AG04450 (cell line): ENCODE measurements around the gene SRP14. TPM values are rescaled to one million over a fixed set of nuclear protein-coding genes. Genes with fewer than 3 reads are reported as not detected.

Source experiments
- CTCF ChIA-PET: fragments of 300-600, 350-600 bp; formaldehyde crosslinking; extraction: SDS; loops from one replicate; lab custom pipeline; 2022; ENCODE audit warnings: antibody characterized with exemption, inconsistent platforms; lab: Charles Lee
- POLR2A ChIA-PET: fragments of 350-600 bp; formaldehyde crosslinking; extraction: SDS; loops from one replicate; lab custom pipeline; 2021; ENCODE audit warnings: antibody characterized with exemption, inconsistent platforms; lab: Yijun Ruan, JAX
- DNase-seq: peaks from one replicate; pipeline ENCODE4 v3.0.0-alpha.2; 2011; ENCODE audit warnings: low read depth, low spot score
- H3K27ac ChIP-seq: one replicate; pipeline ENCODE4 v1.5.1; 2012; ENCODE audit warnings: low read depth, low read length, control low read depth
- H3K27me3 ChIP-seq: one replicate; pipeline ENCODE4 v1.6.0; 2012; ENCODE audit warnings: low read length; ENCODE audit not compliant: control insufficient read depth, insufficient read depth
- H3K4me3 ChIP-seq: 2 replicates; pipeline ENCODE4 v1.5.1; 2011; ENCODE audit warnings: mild to moderate bottlenecking, low read depth, low read length, control low read depth
- H3K9me3 ChIP-seq: 2 replicates; pipeline ENCODE4 v1.5.1; 2012; ENCODE audit warnings: low read length; ENCODE audit not compliant: control insufficient read depth, insufficient read depth
- CTCF ChIP-seq: IDR thresholded peaks from 2 replicates; pipeline ENCODE4 v1.5.1; 2011; ENCODE audit warnings: low read depth, low read length, control low read depth, inconsistent platforms
- polyA plus RNA-seq: library from polyadenylated mRNA; depleted of rRNA; stranded (reverse); fragments of >200 nt; gene quantifications from 2 replicates; pipeline ENCODE4 v1.2.3, GENCODE V29; 2011

SRP14 gene
- polyA plus RNA-seq, 1 experiment = 559 TPM

DNA sequence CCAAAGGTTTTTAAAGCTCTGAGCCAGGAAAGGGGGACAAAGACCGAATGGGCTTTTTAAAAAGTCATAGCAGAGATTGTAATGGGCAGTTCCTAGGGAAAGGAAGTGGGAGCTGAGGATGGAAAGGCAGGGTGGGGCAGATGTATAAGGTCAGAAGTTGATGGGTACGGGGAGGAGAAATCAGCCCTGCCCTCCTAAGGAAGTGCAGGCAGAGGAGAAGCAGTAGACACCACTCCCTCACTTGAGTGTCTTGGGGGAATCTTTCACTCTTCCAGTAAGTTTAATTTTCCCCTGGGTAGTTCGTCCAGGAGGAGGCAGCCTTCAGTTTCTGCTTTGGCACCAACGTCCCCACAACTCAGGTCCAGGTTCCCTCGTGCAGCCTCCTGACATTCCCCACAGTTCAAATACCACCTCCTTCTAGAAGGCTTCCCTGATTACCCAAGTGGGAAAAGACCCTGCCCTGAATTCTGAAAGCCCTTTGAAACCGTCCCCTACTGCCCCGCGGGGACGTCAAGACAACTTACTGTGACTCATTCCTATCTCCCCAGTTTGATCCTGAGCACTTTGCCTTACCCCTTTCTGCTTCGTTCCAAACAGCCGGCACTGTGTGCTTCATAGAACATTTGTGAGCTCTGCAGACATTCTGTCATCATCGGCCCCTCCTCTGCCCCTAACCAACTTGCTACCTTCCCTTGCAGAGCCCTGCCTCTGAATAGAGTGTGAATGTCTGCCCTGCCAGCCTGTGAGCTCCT is 14.3 kb upstream of the SRP14 start:
- Histone ChIP-seq H3K27me3 (no peaks in the 10 kb centered on the region), H3K27ac (no peak overlapping the region), H3K4me3 (no peak overlapping the region), H3K9me3 (no peaks in the 10 kb centered on the region)
- CTCF ChIA-PET = interaction anchor here (1.5 kb wide), 1 partner anchor 51 kb away, joined by 7 read pairs; no protein-coding TSS in a partner anchor
- POLR2A ChIA-PET = no interaction called here
- no peak for TF ChIP-seq CTCF
- DNase-seq = no peak

GRCh38 chr15:40052604-40053003 is 13.6 kb upstream of the SRP14 start:
- no peaks in the 10 kb centered on the region for H3K27me3 ChIP-seq
- ChIA-PET CTCF (interaction anchor here (0.9 to 1.6 kb wide), 3 partner anchors 52 to 222 kb away, joined by 5 to 7 read pairs (median 7); no protein-coding TSS in a partner anchor), POLR2A (no interaction called here)
- no peak for DNase-seq
- H3K27ac ChIP-seq = no peak overlapping the region
- TF ChIP-seq CTCF = no peak
- H3K9me3 ChIP-seq = no peaks in the 10 kb centered on the region
- H3K4me3 ChIP-seq = no peak overlapping the region

DNA sequence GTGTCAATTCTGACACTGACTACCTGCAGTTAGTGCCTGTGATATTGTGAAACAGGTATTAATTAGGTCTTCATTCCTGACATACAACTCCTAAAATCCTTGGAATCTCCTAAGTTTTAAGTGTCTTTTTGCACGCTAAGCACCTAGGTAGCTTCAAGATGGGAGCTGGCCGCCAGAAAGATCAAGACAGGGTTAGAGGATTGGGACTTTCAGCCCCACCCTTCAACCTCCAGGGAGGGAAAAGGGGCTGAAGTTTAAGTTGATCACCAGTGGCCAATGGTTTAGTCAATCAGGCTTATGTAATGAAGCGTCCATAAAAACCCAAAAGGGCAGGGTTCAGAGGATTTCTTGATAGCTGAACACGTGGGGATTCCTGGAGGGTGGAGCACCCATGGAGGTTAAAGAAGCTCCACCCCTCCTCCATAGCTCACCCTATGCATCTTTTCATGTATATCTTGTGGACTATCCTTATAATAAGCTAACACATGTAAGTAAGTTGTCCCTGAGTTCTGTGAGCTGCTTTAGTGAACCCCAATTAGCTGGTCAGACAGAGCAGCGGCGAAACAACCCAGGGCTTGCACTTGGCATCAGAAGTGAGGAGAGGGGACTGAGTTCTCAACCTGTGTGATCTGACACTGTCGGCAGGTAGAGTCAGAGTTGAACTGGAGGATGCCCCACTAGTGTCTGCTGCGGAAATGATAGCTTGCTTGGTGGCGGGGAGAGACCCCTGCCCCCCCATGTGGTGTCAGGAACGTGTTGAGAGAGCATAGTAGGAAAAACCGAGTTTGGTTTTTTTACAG is 12.8 kb upstream of the SRP14 start:
- CTCF ChIA-PET = interaction anchor here (0.9 to 1.6 kb wide), 3 partner anchors 53 to 223 kb away, joined by 5 to 7 read pairs (median 7); no protein-coding TSS in a partner anchor

GRCh38 chr15:40050788-40051470 is 11.9 kb upstream of the SRP14 start:
- DNase-seq = no peak
- Histone ChIP-seq H3K27ac (no peak overlapping the region), H3K27me3 (no peaks in the 10 kb centered on the region), H3K4me3 (no peak overlapping the region), H3K9me3 (no peaks in the 10 kb centered on the region)
- CTCF ChIA-PET = interaction anchor here (1.6 kb wide), 1 partner anchor 224 kb away, joined by 7 read pairs; no protein-coding TSS in a partner anchor
- no peak for TF ChIP-seq CTCF
- POLR2A ChIA-PET = no interaction called here

More for the DNA sequence above, 12.8 kb upstream of the SRP14 start:
- Histone ChIP-seq H3K27me3 (no peaks in the 10 kb centered on the region), H3K27ac (no peak overlapping the region), H3K4me3 (no peak overlapping the region), H3K9me3 (no peaks in the 10 kb centered on the region)
- TF ChIP-seq CTCF = no peak
- DNase-seq = no peak
- POLR2A ChIA-PET = no interaction called here
